HG02970 (cell line): Measurements from ENCODE around the gene HOXC13.

Source experiments
- ATAC-seq: cut with Tn5 transposase; IDR thresholded peaks from one replicate; pipeline ENCODE4 v1.9.1; 2021; ENCODE audit warnings: mild to moderate bottlenecking, moderate library complexity, moderate number of reproducible peaks; ENCODE audit not compliant: unreplicated experiment, low FRiP score

The HOXC13 gene

GRCh38 chr12:53938326-53939140, at the start of gene HOXC13:
Gene HOXC13, plus strand, starts transcription at chr12:53938831. Its CDS starts 76 bp downstream, at chr12:53938907.
- no peak for ATAC-seq

GRCh38 chr12:53890081-53890480, 48.5 kb upstream of the HOXC13 start:
- ATAC-seq: no peak

DNA sequence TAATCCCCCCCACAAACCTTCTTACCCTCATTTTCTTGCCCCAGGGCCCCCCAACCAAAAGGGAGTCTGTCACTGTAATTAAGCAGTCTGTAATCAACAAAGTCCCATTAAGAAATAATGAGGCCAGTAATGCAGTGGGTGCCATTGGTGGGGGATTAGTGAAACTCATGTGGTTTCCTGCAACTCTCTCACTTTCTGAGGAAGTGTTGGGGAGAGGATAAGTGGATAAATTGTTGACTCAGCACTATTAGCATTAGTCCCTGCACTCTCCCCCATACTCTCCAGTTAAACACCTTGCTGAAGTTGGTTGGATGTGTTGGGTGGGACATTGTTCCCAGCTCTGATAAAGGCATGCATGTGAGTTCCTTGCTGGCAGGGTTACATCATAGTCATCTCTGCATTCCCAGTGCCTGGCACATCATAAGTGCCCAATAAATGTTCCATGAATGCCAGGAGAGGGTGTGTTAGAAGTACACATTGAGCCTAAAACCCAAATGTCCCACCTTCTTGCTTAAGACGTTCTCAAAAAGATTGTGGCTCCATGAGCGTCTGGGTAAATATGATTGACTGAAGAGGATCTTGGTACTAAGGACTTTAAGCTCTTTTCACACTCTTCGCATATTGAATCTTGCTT, 45.8 kb upstream of the HOXC13 start:
- ATAC-seq: no peak

DNA sequence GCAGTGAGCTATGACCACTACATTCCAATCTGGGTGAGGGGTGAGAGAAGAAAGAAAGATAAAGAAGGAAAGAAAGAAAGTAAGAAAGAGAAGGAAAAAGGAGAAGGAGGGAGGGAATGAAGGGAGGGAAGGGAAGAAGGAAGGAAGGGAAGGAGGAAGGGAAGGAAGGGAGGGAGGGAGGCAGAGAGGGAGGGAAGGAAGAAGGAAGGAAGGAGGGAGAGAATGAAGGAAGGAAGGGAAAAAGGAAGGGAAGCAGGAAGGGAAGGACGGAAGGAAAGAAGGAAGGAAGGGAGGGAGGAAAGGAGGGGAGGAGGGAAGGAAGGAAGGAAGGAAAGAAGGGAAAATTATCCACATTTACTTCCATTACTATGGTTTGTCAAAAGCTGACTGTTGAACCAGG, 39.4 kb upstream of the HOXC13 start:
- no peak for ATAC-seq

- ATAC-seq: no peak
Measured at GRCh38 chr12:53907103-53907502, 31.5 kb upstream of the HOXC13 start.

- ATAC-seq: no peak
Measured at GRCh38 chr12:53916788-53917655, 21.6 kb upstream of the HOXC13 start.

- ATAC-seq: no peak
Measured at GRCh38 chr12:53924521-53925405, 13.9 kb upstream of the HOXC13 start.

GRCh38 chr12:53927220-53928029, 11.2 kb upstream of the HOXC13 start:
- ATAC-seq: no peak

GRCh38 chr12:53928054-53928835, 10.4 kb upstream of the HOXC13 start:
- no peak for ATAC-seq

- no peak for ATAC-seq
Measured at GRCh38 chr12:53929527-53929926, 9.1 kb upstream of the HOXC13 start.

DNA sequence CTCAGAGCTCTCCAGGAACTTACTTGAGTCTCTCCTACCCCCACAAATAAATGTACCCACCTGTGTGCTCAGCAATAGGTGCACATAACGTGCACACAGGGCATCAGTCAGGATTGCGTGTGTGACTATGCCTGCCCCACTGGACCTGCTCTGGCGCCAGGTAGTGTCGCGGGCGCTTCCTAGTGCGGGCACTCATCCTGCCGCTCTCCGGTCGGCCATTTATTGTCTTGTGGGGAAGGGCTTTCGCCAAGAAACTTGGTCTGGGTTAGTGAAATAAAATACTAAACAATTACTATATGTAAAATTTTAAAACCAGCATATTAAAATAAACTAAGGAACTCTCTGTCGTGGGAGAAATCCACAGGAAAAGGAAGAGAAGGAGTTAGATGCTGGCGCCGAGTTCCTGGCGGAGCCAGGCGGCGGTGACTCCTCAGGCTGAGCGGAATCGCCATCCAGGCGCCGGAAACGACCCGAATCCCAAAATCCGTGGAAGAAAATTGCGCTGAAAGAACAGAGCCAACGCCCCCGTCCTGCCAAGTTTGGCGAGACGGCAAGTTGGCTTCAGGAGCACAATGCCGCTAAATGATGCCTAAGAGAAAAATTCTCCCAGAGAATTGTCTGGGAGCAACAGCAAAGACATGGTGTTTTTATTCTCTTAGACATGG, 7.9 kb upstream of the HOXC13 start:
- no peak for ATAC-seq

- ATAC-seq: no peak
Measured at GRCh38 chr12:53931844-53932581, 6.6 kb upstream of the HOXC13 start.

DNA sequence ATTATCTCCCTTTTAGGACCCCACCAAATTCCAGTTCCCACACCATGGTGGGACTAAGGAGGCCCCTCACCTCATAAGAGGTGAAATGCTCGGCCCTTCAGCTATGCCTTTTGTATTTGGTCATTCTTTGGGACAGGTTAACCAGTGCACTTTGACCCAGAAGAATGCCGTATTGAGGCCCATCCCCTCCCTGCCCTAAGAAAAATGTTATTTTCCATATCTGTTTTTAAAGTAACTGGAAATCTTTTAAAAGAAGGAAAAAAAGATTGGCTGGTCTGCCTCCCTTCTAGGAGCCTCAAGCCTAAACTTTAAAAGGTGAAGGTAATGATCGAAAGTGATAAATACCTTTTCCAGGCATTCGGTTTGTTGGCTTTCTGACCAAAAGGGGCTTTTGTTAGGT, 5.7 kb upstream of the HOXC13 start:
- ATAC-seq: no peak

DNA sequence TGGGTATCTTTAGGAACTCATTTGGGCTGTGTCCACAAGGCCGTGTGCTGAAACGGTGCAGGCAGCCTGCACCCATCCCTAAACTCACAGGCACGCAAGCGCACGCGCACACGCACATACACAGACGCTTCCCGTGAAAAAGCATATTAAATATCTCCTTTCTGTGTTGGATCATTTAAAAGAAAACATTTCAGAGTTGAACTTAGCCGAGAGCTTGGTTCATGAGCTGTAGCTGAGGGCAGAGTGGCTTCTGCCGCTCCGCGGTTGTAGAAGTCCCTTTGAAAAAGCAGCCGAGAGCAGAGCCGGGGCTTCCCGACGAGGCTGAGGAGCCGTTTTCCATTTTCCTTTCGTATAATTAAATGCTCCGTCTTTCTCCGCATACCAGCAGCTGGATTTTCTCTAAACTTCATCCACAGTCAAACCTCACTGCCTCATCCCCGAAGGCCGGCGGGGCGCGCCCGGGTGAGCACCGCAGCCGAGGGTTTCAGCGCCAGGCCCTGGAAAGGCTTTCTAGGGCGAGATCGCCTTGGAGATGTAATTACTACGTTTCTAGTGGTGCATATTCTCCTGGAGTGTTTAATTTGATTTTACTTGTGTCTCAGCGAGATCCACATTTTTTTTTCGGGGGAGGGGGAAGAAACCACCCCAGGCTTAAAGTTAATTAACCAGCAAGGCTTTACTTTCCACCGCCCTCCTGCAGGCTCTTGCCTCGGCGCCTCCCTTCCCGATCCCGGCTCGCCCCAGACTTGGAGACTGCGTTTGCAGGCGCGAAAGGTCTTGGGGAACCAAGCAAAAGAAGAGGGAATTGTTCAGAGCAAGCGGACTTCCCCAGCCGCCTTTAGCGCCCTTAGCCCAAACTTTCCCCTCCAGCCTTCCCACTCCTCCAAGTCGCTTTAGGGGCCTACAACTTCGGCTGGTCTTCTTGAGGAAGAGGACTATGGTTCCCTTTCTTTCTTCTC, 3.0 kb upstream of the HOXC13 start:
- ATAC-seq: no peak

DNA sequence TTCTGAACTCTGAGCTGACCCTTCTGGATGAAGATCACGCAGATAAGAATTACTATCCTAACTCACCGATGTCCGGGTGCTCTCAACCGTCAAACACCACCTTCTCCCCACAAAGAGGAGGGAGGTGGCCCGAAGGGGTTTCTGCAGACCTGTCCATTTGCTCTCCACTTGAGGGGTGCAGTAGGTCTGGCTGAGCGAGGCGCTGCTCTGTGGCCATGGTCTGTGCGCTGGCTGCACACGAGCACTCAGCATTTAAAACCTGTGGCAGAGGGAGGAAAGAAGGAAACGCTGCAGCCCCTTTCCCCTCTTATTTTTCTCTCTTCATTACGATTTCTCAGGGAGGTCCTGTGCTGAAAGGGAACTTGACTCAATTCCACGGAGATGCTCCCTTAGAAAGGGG, 1.5 kb upstream of the HOXC13 start:
- ATAC-seq: no peak

DNA sequence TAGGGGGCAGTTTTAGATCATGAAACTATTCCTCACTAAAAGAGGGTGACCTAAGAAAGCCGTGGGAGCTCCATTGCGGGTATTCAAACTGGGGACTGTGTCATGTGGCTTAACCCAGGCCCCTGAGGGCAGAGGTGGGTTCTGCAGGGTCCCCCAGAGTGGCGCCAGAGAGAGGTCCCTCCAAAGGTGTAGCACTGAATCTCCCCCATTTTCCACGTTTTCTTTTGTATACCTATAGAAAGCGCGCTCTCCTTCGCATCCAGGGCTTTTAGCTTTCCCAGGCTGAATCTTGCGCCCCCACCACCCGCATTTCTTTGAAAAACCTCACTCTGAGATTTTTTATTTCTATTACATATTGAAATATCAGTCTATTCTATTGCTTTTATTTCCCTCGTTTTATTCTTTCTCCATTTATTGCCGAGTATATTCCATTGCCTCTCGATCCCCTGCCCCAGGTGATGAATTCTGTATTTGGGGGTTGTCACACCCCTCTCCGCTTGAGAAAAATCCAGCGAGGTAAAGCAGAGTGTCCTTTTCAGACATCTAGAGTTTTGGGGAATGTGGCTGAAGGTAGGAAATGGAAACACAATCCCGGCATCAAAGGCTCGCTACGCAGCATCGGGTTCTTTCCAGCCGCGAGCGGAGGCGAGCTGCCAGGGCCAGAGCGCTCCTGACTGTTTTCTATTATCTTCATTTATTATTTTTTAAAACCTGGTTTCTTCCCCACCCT, 870 bp upstream of the HOXC13 start:
- ATAC-seq: no peak
